Stimulated activated naive CD4-positive, alpha-beta T cell treated with Interleukin-2 at 50 U/mL for 16 hours (primary cell): Measurements from ENCODE around the gene CABLES1.
"Not testable (repeated sequence)": the region's sequence is repeated elsewhere in the genome, so short reads cannot be mapped to it uniquely, and the experiment has no call there.

Experiments
- DNase-seq: peaks from one replicate; lab custom pipeline; 2025; lab: John Stamatoyannopoulos, UW

CABLES1 gene

GRCh38 chr18:23241833-23242496, 106.7 kb downstream of the CABLES1 start:
- not testable (repeated sequence) for DNase-seq

GRCh38 chr18:23243178-23243577, 107.9 kb downstream of the CABLES1 start:
- DNase-seq, result no peak

- no peak for DNase-seq
Observed at GRCh38 chr18:23243816-23244215, 108.5 kb downstream of the CABLES1 start.

- DNase-seq, result no peak
Observed at GRCh38 chr18:23244401-23244800, 109.1 kb downstream of the CABLES1 start.

- DNase-seq, result no peak
Observed at GRCh38 chr18:23245461-23245860, 110.2 kb downstream of the CABLES1 start.

GRCh38 chr18:23247331-23247730, 112.0 kb downstream of the CABLES1 start:
- no peak for DNase-seq

GRCh38 chr18:23247896-23248295, 112.6 kb downstream of the CABLES1 start:
- DNase-seq, result no peak

- no peak for DNase-seq
Observed at GRCh38 chr18:23248826-23249225, 113.5 kb downstream of the CABLES1 start.

- DNase-seq, result no peak
Observed at GRCh38 chr18:23249348-23249747, 114.1 kb downstream of the CABLES1 start.

GRCh38 chr18:23250893-23251656, 115.8 kb downstream of the CABLES1 start:
- no peak for DNase-seq

- DNase-seq, result no peak
Observed at GRCh38 chr18:23253630-23254029, 118.3 kb downstream of the CABLES1 start.

GRCh38 chr18:23257137-23257536, 121.9 kb downstream of the CABLES1 start:
- no peak for DNase-seq

GRCh38 chr18:23257686-23258565, 122.6 kb downstream of the CABLES1 start:
- DNase-seq, result no peak

- no peak for DNase-seq
Observed at GRCh38 chr18:23258566-23259469, 123.5 kb downstream of the CABLES1 start.

- no peak for DNase-seq
Observed at GRCh38 chr18:23259701-23260681, 124.7 kb downstream of the CABLES1 start.

GRCh38 chr18:23260926-23261590, 125.8 kb downstream of the CABLES1 start:
- DNase-seq, result no peak

GRCh38 chr18:23263551-23264235, 128.4 kb downstream of the CABLES1 start:
- no peak for DNase-seq

- no peak for DNase-seq
Observed at GRCh38 chr18:23265682-23266399, 130.6 kb downstream of the CABLES1 start.
